GM12872 (cell line): ENCODE data around the gene BARHL1.

Experiments
- CTCF ChIP-seq: IDR thresholded peaks from 3 replicates; pipeline ENCODE4 v1.5.1; 2011; ENCODE audit warnings: low read depth, mild to moderate bottlenecking, low read length, moderate library complexity; ENCODE audit not compliant: insufficient read depth

The BARHL1 gene

GRCh38 chr9:132606066-132606465, 23.7 kb downstream of the BARHL1 start:
- no peak for TF ChIP-seq CTCF

GRCh38 chr9:132609184-132609583, 26.8 kb downstream of the BARHL1 start:
- TF ChIP-seq CTCF, result no peak

- no peak for TF ChIP-seq CTCF
These were observed 27.4 kb downstream of the BARHL1 start for GRCh38 chr9:132609829-132610228.

- TF ChIP-seq CTCF, result no peak
These were observed 28.3 kb downstream of the BARHL1 start for GRCh38 chr9:132610661-132611060.

GRCh38 chr9:132614324-132614723, 31.9 kb downstream of the BARHL1 start:
- TF ChIP-seq CTCF, result no peak

GRCh38 chr9:132615774-132616173, 33.4 kb downstream of the BARHL1 start:
- no peak for TF ChIP-seq CTCF

- TF ChIP-seq CTCF, result no peak
These were observed 34.3 kb downstream of the BARHL1 start for GRCh38 chr9:132616725-132617124.

GRCh38 chr9:132622159-132622558, 39.8 kb downstream of the BARHL1 start:
- no peak for TF ChIP-seq CTCF
